Bladder microvascular endothelial cell (primary cell): ENCODE results near the gene BEND2. TPM values are rescaled to one million over a fixed set of nuclear protein-coding genes. Genes with fewer than 3 reads are reported as not detected.

Source experiments
- total RNA-seq: library from RNA; depleted of rRNA; stranded (reverse); fragments of >200 nt; gene quantifications from 2 replicates; pipeline ENCODE4 v1.2.3, GENCODE V29; 2014

Gene BEND2
- not detected in 2 replicates for total RNA-seq

GRCh38 chrX:18220786-18221185 lies at the start of gene BEND2:
BEND2 (minus strand) TSS chrX:18220886; CDS start chrX:18220750, 136 bp downstream.

Other genes with a start within 250 kb of the BEND2 start
- 0.65 and 2.5 TPM in 2 replicates for gene SCML2, start 133.8 kb upstream of the BEND2 start, total RNA-seq
- gene CDKL5, start 204.7 kb upstream of the BEND2 start, total RNA-seq, result 1.1 and 8.3 TPM in 2 replicates